Fibroblast of skin of scalp (primary cell): ENCODE measurements around the gene STRA6.
A peak's percentile ranks its signal among the peaks of the same experiment; 100 is the strongest.
"Not testable (repeated sequence)": the region's sequence is repeated elsewhere in the genome, so short reads cannot be mapped to it uniquely, and the experiment has no call there.

Experiments
- DNase-seq: peaks from one replicate; pipeline ENCODE4 v3.0.0-alpha.2; 2013

The STRA6 gene

GRCh38 chr15:74179983-74180880, 22.4 kb downstream of the STRA6 start:
- DNase-seq = peak; percentile 85

- peak; percentile 90 for DNase-seq
These were observed 23.3 kb downstream of the STRA6 start for GRCh38 chr15:74179101-74179841.

- DNase-seq = no peak
These were observed 24.1 kb downstream of the STRA6 start for GRCh38 chr15:74178326-74179100.

- DNase-seq = peak; percentile 50
These were observed 26.0 kb downstream of the STRA6 start for GRCh38 chr15:74176262-74177214.

- no peak for DNase-seq
These were observed 27.1 kb downstream of the STRA6 start for GRCh38 chr15:74175271-74176191.

- DNase-seq = no peak
These were observed 27.7 kb downstream of the STRA6 start for GRCh38 chr15:74174958-74175253.

GRCh38 chr15:74174219-74174957, 28.2 kb downstream of the STRA6 start:
- peak; percentile 58 for DNase-seq

- peak; percentile 83 for DNase-seq
These were observed 29.0 kb downstream of the STRA6 start, which contains the start of gene ISLR for GRCh38 chr15:74173380-74174218. ISLR (plus strand) TSS chr15:74173710; CDS start chr15:74174859, 1,149 bp downstream.

- peak; percentile 81 for DNase-seq
These were observed 29.7 kb downstream of the STRA6 start for GRCh38 chr15:74172701-74173379.

GRCh38 chr15:74171965-74172541, 30.5 kb downstream of the STRA6 start:
- no peak for DNase-seq

GRCh38 chr15:74170875-74171578, 31.6 kb downstream of the STRA6 start:
- no peak for DNase-seq

- no peak for DNase-seq
These were observed 32.3 kb downstream of the STRA6 start for GRCh38 chr15:74170071-74170844.

- no peak for DNase-seq
These were observed 33.9 kb downstream of the STRA6 start for GRCh38 chr15:74168711-74169126.

GRCh38 chr15:74167891-74168331, 34.7 kb downstream of the STRA6 start:
- no peak for DNase-seq

GRCh38 chr15:74165461-74165860, 37.1 kb downstream of the STRA6 start:
- no peak for DNase-seq

GRCh38 chr15:74162195-74162536, 40.4 kb downstream of the STRA6 start:
- not testable (repeated sequence) for DNase-seq
